ENCODE results near the gene ZNF487.

DNA sequence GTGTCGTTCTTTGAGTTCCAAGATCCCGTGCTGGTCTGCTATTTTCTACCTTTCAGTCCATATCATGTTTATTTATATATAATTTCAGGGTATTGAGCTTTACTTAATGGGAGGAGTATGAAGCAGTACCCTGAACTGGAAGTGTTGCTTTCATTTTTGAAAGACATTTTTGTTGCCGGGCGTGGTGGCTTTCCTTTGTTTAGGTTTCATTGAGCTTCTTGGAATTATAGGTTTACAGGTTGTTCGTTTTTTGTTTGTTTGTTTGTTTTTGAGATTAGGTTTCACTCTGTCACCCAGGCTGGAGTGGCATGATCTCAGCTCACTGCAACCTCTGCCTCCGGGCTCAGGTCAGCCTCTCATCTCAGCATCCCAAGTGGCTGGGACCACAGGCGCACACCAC is 7.4 kb downstream of the ZNF487 start:
- TF ChIP-seq ZFP30 (CRISPR knock-in tag; IDR thresholded peaks at IDR 0.05), result no peak
- TF ChIP-seq ISL1 (CRISPR knock-in tag; IDR thresholded peaks at IDR 0.05), result no peak
- TF ChIP-seq, protein P1, sequence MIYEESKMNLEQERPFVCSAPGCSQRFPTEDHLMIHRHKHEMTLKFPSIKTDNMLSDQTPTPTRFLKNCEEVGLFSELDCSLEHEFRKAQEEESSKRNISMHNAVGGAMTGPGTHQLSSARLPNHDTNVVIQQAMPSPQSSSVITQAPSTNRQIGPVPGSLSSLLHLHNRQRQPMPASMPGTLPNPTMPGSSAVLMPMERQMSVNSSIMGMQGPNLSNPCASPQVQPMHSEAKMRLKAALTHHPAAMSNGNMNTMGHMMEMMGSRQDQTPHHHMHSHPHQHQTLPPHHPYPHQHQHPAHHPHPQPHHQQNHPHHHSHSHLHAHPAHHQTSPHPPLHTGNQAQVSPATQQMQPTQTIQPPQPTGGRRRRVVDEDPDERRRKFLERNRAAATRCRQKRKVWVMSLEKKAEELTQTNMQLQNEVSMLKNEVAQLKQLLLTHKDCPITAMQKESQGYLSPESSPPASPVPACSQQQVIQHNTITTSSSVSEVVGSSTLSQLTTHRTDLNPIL (CRISPR knock-in tag; IDR thresholded peaks at IDR 0.05; ENCODE audit: low read depth), result no peak
- TF ChIP-seq ARNTL (CRISPR knock-in tag; IDR thresholded peaks at IDR 0.05; ENCODE audit: borderline replicate concordance, low read depth), result no peak
- TF ChIP-seq ZNF70 (CRISPR knock-in tag; IDR thresholded peaks at IDR 0.05), result no peak
- TF ChIP-seq ZFP3 (CRISPR knock-in tag; IDR thresholded peaks at IDR 0.05), result no peak
- TF ChIP-seq RARB (CRISPR knock-in tag; IDR thresholded peaks at IDR 0.05), result no peak
- TF ChIP-seq ZNF8 (CRISPR knock-in tag; IDR thresholded peaks at IDR 0.05), result no peak
- no peak for TF ChIP-seq ZC3H10 (CRISPR knock-in tag; IDR thresholded peaks at IDR 0.05)

Measured in SK-N-SH treated with all-trans-retinoic acid at 6 μM for 48 hours (cell line).